Nephron progenitor cell (in vitro differentiated cells): Measurements from ENCODE around the gene PRR32.
A peak's percentile ranks its signal among the peaks of the same experiment; 100 is the strongest.
"Not testable (repeated sequence)": the region's sequence is repeated elsewhere in the genome, so short reads cannot be mapped to it uniquely, and the experiment has no call there.

ENCODE experiments used
- DNase-seq: peaks from one replicate; pipeline ENCODE4 v3.0.0; 2021
- H3K27ac Mint-ChIP-seq: 2 replicates; pipeline ENCODE4 v1.8.0; 2021; ENCODE audit warnings: mild to moderate bottlenecking, moderate library complexity, mixed read lengths
- H3K27me3 Mint-ChIP-seq: 2 replicates; pipeline ENCODE4 v1.8.0; 2021; ENCODE audit warnings: mild to moderate bottlenecking, low read depth, mixed read lengths; ENCODE audit not compliant: poor library complexity
- H3K36me3 Mint-ChIP-seq: 2 replicates; pipeline ENCODE4 v1.8.0; 2021; ENCODE audit warnings: low read depth, mixed read lengths
- H3K4me1 Mint-ChIP-seq: 2 replicates; pipeline ENCODE4 v1.8.0; 2021; ENCODE audit warnings: mixed read lengths
- H3K4me3 Mint-ChIP-seq: 2 replicates; pipeline ENCODE4 v1.8.0; 2021; ENCODE audit warnings: mild to moderate bottlenecking, moderate library complexity, mixed read lengths
- H3K9me3 Mint-ChIP-seq: 2 replicates; pipeline ENCODE4 v1.8.0; 2021; ENCODE audit warnings: mild to moderate bottlenecking, moderate library complexity, mixed read lengths
- CTCF ChIP-seq: fragments of 200-600 bp; sonication (generic); IDR thresholded peaks from 2 replicates; pipeline ENCODE4 v1.5.0; 2021; ENCODE audit warnings: antibody characterized with exemption

Gene PRR32

GRCh38 chrX:126819429-126819828 is at the start of gene PRR32:
Gene PRR32 (plus strand): TSS chrX:126819729. CDS start chrX:126819844, 115 bp downstream.
- H3K4me3 Mint-ChIP-seq: no peak within 1 kb of the TSS
- H3K4me1 Mint-ChIP-seq: no peaks in the 10 kb centered on the region
- peaks cover 25% of the 10 kb centered on the region for H3K9me3 Mint-ChIP-seq
- no peak for TF ChIP-seq CTCF
- H3K36me3 Mint-ChIP-seq: no peaks in the 10 kb centered on the region
- no peaks in the 10 kb centered on the region for H3K27me3 Mint-ChIP-seq
- peak within 1 kb of the TSS; percentile 75 for H3K27ac Mint-ChIP-seq
- no peak for DNase-seq

GRCh38 chrX:126770179-126770578 is 49.4 kb upstream of the PRR32 start:
- H3K9me3 Mint-ChIP-seq: peaks cover 42% of the 10 kb centered on the region
- TF ChIP-seq CTCF: peak; percentile 60
- no peak overlapping the region for H3K4me3 Mint-ChIP-seq
- H3K4me1 Mint-ChIP-seq: no peaks in the 10 kb centered on the region
- H3K27me3 Mint-ChIP-seq: no peaks in the 10 kb centered on the region
- H3K27ac Mint-ChIP-seq: no peak overlapping the region
- no peak for DNase-seq
- no peaks in the 10 kb centered on the region for H3K36me3 Mint-ChIP-seq

- no peak for TF ChIP-seq CTCF
- no peaks in the 10 kb centered on the region for H3K27me3 Mint-ChIP-seq
- no peak for DNase-seq
- no peak overlapping the region for H3K27ac Mint-ChIP-seq
- peaks cover 6% of the 10 kb centered on the region for H3K9me3 Mint-ChIP-seq
- H3K36me3 Mint-ChIP-seq: no peaks in the 10 kb centered on the region
- H3K4me1 Mint-ChIP-seq: no peaks in the 10 kb centered on the region
- H3K4me3 Mint-ChIP-seq: no peak overlapping the region
Measured at GRCh38 chrX:126785539-126785938, 34.0 kb upstream of the PRR32 start.

- TF ChIP-seq CTCF: no peak
- H3K27ac Mint-ChIP-seq: no peak overlapping the region
Measured at GRCh38 chrX:126799059-126799458, 20.5 kb upstream of the PRR32 start.

GRCh38 chrX:126806784-126807183 is 12.7 kb upstream of the PRR32 start:
- not testable (repeated sequence) for H3K27ac Mint-ChIP-seq
- H3K9me3 Mint-ChIP-seq: peaks cover 56% of the 10 kb centered on the region

More at GRCh38 chrX:126799059-126799458, 20.5 kb upstream of the PRR32 start:
- no peak for DNase-seq
- peaks cover 40% of the 10 kb centered on the region for H3K9me3 Mint-ChIP-seq
- H3K4me3 Mint-ChIP-seq: no peak overlapping the region
- H3K27me3 Mint-ChIP-seq: no peaks in the 10 kb centered on the region
- H3K36me3 Mint-ChIP-seq: no peaks in the 10 kb centered on the region
- no peaks in the 10 kb centered on the region for H3K4me1 Mint-ChIP-seq

GRCh38 chrX:126815806-126816205 is 3.7 kb upstream of the PRR32 start:
- Mint-ChIP-seq H3K36me3 (no peaks in the 10 kb centered on the region), H3K4me1 (no peaks in the 10 kb centered on the region)

More at GRCh38 chrX:126806784-126807183, 12.7 kb upstream of the PRR32 start:
- not testable (repeated sequence) for H3K4me3 Mint-ChIP-seq, H3K4me1 Mint-ChIP-seq, H3K27me3 Mint-ChIP-seq, DNase-seq, H3K36me3 Mint-ChIP-seq

More at GRCh38 chrX:126815806-126816205, 3.7 kb upstream of the PRR32 start:
- Mint-ChIP-seq H3K27ac (no peak overlapping the region), H3K9me3 (peaks cover 28% of the 10 kb centered on the region), H3K27me3 (no peaks in the 10 kb centered on the region), H3K4me3 (no peak overlapping the region)
- TF ChIP-seq CTCF: no peak
- no peak for DNase-seq
